SJSA1 (cell line): ENCODE results near the gene SRPX. TPM values are rescaled to one million over a fixed set of nuclear protein-coding genes. Genes with fewer than 3 reads are reported as not detected.

ENCODE experiments used
- DNase-seq, 2 experiments: peaks; one replicate each; pipeline ENCODE4 v3.0.0-alpha.2; 2015 to 2020; ENCODE audit warnings: low spot score in 2 of 2, low read depth in 1 of 2
- H3K27ac ChIP-seq: fragments of 250-450 bp; sonication (Bioruptor Pico); 2 replicates; pipeline ENCODE4 v1.5.1; 2020; ENCODE audit warnings: mild to moderate bottlenecking, moderate library complexity
- H3K27me3 ChIP-seq: fragments of 250-450 bp; sonication (Bioruptor Pico); replicated peaks from 2 replicates; pipeline ENCODE4 v1.5.1; 2020; ENCODE audit warnings: mild to moderate bottlenecking, moderate library complexity
- H3K36me3 ChIP-seq: fragments of 250-450 bp; sonication (Bioruptor Pico); 2 replicates; pipeline ENCODE4 v1.5.1; 2020; ENCODE audit warnings: mild to moderate bottlenecking
- H3K4me1 ChIP-seq: fragments of 250-450 bp; sonication (Bioruptor Pico); replicated peaks from 2 replicates; pipeline ENCODE4 v1.6.1; 2021; ENCODE audit warnings: mild to moderate bottlenecking
- H3K4me3 ChIP-seq: fragments of 250-450 bp; sonication (Bioruptor Pico); 2 replicates; pipeline ENCODE4 v1.5.1; 2020; ENCODE audit warnings: mild to moderate bottlenecking
- H3K9me3 ChIP-seq: fragments of 250-450 bp; sonication (Bioruptor Pico); replicated peaks from 2 replicates; pipeline ENCODE4 v1.5.1; 2020; ENCODE audit warnings: mild to moderate bottlenecking
- total RNA-seq: library from RNA; depleted of rRNA; stranded (reverse); fragments of >200 nt; shearing (Covaris generic); gene quantifications from 2 replicates; pipeline ENCODE4 v1.2.3, GENCODE V29; 2014; rRNA removed

SRPX gene, protein sequence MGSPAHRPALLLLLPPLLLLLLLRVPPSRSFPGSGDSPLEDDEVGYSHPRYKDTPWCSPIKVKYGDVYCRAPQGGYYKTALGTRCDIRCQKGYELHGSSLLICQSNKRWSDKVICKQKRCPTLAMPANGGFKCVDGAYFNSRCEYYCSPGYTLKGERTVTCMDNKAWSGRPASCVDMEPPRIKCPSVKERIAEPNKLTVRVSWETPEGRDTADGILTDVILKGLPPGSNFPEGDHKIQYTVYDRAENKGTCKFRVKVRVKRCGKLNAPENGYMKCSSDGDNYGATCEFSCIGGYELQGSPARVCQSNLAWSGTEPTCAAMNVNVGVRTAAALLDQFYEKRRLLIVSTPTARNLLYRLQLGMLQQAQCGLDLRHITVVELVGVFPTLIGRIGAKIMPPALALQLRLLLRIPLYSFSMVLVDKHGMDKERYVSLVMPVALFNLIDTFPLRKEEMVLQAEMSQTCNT
- 8.5 and 13.4 TPM in 2 replicates for total RNA-seq

DNA sequence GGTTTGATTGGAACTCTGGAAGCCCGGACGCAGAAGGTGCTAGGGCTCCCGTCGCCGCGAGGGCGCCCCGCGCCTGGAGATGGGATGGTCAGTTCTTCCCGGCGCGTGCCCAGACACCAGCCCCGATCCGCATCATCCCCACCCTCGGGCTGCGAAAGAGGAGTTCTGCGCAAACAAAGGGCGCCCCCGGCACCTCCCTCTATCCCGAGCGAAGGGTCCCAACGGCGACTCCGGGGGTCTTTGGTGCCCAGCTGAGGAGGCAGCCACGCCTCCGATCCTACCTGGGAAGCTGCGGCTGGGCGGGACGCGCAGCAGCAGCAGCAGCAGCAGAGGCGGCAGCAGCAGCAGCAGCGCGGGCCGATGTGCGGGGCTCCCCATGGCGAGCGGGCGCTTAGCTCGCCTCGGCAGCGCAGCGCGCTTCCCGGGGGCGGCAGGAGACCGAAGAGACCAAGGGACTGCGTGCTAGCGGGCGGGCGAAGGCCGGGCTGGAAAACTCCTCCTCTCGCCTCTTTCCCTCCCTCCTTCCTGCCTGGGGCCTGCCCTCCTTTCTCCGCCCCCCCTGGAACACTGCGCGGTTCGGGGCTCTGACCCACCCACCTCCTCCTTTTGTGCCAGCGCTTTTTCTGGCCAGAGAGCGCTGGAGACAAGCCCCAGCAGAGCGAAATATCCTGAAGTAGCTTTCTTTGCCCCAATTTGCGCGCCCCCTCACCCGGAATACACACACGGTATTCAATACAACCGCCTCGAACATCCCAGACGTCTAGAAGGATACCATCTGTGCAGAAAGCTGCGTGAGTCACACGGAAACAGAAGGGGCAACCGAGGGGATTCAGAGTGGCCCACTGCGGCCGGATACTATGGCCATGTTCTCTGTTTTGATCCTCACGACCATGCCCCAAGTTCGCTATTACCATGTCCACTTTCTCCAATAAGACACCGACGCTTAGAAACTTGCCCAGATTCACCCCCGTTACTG, at the start of gene SRPX:
TSS of gene SRPX (minus strand) at position 457 of the 976 bp plus-strand sequence. CDS start at position 378, 79 bp downstream.
- no peaks in the 10 kb centered on the region for H3K36me3 ChIP-seq
- no peak within 1 kb of the TSS for H3K27ac ChIP-seq
- H3K4me1 ChIP-seq, result peaks cover 6% of the 10 kb centered on the region; the same call in 1 of the 2 replicates
- no peak for DNase-seq
- H3K27me3 ChIP-seq, result no peaks in the 10 kb centered on the region
- H3K9me3 ChIP-seq, result no peaks in the 10 kb centered on the region
- H3K4me3 ChIP-seq, result peak within 1 kb of the TSS; percentile 41

- Histone ChIP-seq H3K9me3 (no peaks in the 10 kb centered on the region), H3K4me1 (no peaks in the 10 kb centered on the region), H3K27ac (no peak overlapping the region), H3K27me3 (no peaks in the 10 kb centered on the region), H3K4me3 (no peak overlapping the region), H3K36me3 (no peaks in the 10 kb centered on the region)
- no peak for DNase-seq
These were observed 47.3 kb upstream of the SRPX start for GRCh38 chrX:38268011-38268410.

GRCh38 chrX:38262715-38263620, 42.3 kb upstream of the SRPX start:
- no peaks in the 10 kb centered on the region for H3K9me3 ChIP-seq
- H3K4me1 ChIP-seq, result no peaks in the 10 kb centered on the region
- H3K4me3 ChIP-seq, result no peak overlapping the region
- DNase-seq, result no peak
- H3K27me3 ChIP-seq, result no peaks in the 10 kb centered on the region
- H3K27ac ChIP-seq, result no peak overlapping the region
- no peaks in the 10 kb centered on the region for H3K36me3 ChIP-seq

- no peaks in the 10 kb centered on the region for H3K27me3 ChIP-seq
- H3K9me3 ChIP-seq, result no peaks in the 10 kb centered on the region
- no peaks in the 10 kb centered on the region for H3K36me3 ChIP-seq
- H3K4me3 ChIP-seq, result no peak overlapping the region
- no peak for DNase-seq
- H3K27ac ChIP-seq, result no peak overlapping the region
- no peaks in the 10 kb centered on the region for H3K4me1 ChIP-seq
These were observed 39.6 kb upstream of the SRPX start for GRCh38 chrX:38260231-38260630.

GRCh38 chrX:38256019-38256418, 35.3 kb upstream of the SRPX start:
- no peak overlapping the region for H3K27ac ChIP-seq
- H3K27me3 ChIP-seq, result no peaks in the 10 kb centered on the region
- no peaks in the 10 kb centered on the region for H3K36me3 ChIP-seq
- no peak for DNase-seq
- H3K4me3 ChIP-seq, result no peak overlapping the region
- H3K4me1 ChIP-seq, result no peaks in the 10 kb centered on the region
- H3K9me3 ChIP-seq, result no peaks in the 10 kb centered on the region

DNA sequence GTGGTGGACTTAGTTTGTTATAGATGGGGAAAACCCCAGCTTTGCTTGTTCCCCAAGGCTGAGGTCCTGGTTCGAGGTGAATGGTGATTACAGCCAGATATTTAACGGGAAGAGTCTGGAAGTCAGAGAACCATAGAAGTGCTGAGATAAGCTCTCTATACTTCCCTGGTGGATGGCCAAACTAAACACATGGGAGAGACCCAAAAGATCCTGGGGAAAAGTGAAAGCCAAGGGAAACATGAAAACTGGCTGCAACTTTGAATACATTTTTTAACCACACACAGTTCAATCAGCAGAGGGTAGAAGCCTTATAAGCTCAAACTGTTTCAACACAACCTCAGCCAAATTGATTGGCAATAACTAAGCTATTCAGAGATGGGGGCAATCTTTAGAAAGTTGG, 29.3 kb upstream of the SRPX start:
- Histone ChIP-seq H3K36me3 (no peaks in the 10 kb centered on the region), H3K27me3 (no peaks in the 10 kb centered on the region), H3K4me3 (no peak overlapping the region), H3K27ac (no peak overlapping the region), H3K4me1 (no peaks in the 10 kb centered on the region), H3K9me3 (no peaks in the 10 kb centered on the region)
- DNase-seq, result no peak

DNA sequence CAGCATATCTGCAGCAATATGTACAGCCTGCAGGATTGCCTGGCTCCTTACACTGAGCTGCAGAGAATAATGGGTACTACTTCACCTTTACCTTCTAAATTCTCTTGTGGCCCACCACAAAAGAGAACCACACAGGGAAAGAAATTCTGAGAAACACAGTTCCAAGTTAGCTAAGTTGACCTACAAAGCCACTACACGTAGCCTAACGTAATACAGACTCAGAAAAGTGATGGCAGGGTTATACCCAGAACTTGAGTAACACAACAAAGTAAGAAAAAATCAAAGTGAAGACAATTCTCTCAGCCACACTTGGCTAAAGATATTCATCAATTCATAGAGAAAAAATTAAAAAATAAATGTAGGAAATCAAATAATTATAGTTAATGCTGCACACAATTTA, 26.4 kb upstream of the SRPX start:
- Histone ChIP-seq H3K9me3 (no peaks in the 10 kb centered on the region), H3K4me3 (no peak overlapping the region), H3K27ac (no peak overlapping the region), H3K36me3 (no peaks in the 10 kb centered on the region), H3K4me1 (no peaks in the 10 kb centered on the region), H3K27me3 (no peaks in the 10 kb centered on the region)
- DNase-seq, result no peak

- DNase-seq, result no peak
These were observed 19.9 kb upstream of the SRPX start for GRCh38 chrX:38240541-38240940.

DNA sequence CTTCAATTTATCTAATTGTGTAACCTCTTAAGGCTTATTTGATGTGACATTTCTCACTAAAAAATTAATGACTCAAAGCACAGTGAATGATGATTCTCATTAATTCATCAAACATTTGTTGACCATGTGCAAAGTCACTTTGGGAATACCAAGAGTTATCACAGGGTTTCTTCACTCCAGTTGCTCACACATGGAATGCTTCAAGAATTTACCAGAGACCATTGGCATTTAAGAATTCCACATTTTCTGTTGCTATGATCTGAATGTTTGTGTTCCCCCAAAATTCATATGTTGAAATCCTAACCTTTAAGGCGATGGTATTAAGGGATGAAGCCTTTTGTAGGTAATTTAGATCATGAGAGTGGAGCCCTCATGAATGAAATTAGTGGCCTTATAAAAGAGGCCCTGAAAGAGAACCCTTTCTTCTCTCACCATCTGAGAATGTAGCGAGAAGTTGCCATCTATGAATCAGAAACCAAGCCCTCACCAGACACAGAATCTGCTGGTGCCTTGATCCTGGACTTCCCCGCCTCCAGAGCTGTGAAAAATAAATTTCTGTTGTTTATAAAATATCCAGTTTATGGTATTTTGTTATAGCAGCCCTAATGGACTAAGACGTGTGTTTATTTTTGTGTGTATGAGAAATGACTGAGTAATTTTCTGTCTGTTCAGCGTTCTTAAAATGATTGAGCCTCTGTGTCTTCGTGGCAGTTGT, 16.4 kb upstream of the SRPX start:
- no peaks in the 10 kb centered on the region for H3K36me3 ChIP-seq
- no peak for DNase-seq
- H3K9me3 ChIP-seq, result no peaks in the 10 kb centered on the region
- no peaks in the 10 kb centered on the region for H3K27me3 ChIP-seq
- no peaks in the 10 kb centered on the region for H3K4me1 ChIP-seq
- H3K4me3 ChIP-seq, result no peak overlapping the region
- no peak overlapping the region for H3K27ac ChIP-seq

More at GRCh38 chrX:38240541-38240940, 19.9 kb upstream of the SRPX start:
- no peaks in the 10 kb centered on the region for H3K27me3 ChIP-seq
- H3K9me3 ChIP-seq, result no peaks in the 10 kb centered on the region
- H3K4me3 ChIP-seq, result no peak overlapping the region
- H3K4me1 ChIP-seq, result no peaks in the 10 kb centered on the region
- H3K36me3 ChIP-seq, result no peaks in the 10 kb centered on the region
- H3K27ac ChIP-seq, result no peak overlapping the region

- no peaks in the 10 kb centered on the region for H3K36me3 ChIP-seq
- no peaks in the 10 kb centered on the region for H3K27me3 ChIP-seq
- H3K27ac ChIP-seq, result no peak overlapping the region
- no peaks in the 10 kb centered on the region for H3K9me3 ChIP-seq
- H3K4me1 ChIP-seq, result no peaks in the 10 kb centered on the region
- no peak overlapping the region for H3K4me3 ChIP-seq
- peak in 1 of 2 experiments; percentile 3 for DNase-seq
These were observed 13.4 kb upstream of the SRPX start for GRCh38 chrX:38233891-38234667.

- H3K4me3 ChIP-seq, result no peak overlapping the region
- H3K9me3 ChIP-seq, result no peaks in the 10 kb centered on the region
- no peaks in the 10 kb centered on the region for H3K36me3 ChIP-seq
- no peak for DNase-seq
- H3K27me3 ChIP-seq, result no peaks in the 10 kb centered on the region
- H3K27ac ChIP-seq, result no peak overlapping the region
- no peaks in the 10 kb centered on the region for H3K4me1 ChIP-seq
These were observed 11.5 kb upstream of the SRPX start for GRCh38 chrX:38232079-38232686.

DNA sequence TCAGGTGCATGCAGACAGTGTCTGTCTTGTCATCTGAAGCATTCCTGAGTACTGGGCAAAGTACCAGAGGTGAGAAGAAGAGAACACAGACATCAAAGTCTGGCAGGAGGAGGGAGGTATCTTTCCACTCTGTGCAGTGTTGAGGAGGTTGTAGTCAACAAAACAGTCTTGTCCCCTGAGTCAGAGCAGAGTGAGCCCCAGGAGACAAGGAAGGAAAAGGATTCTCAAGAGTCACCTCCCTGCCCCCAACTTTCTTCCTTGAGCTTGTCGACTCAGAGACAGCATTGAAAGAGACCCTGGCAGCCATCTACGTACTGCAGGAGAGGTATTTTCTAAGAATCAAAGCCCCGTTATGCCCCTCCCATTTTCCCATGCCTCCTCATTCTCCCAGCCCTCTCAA, 4.4 kb upstream of the SRPX start:
- H3K36me3 ChIP-seq, result no peaks in the 10 kb centered on the region
- no peaks in the 10 kb centered on the region for H3K27me3 ChIP-seq
- peaks cover 3% of the 10 kb centered on the region; the same call in 1 of the 2 replicates for H3K4me1 ChIP-seq
- H3K27ac ChIP-seq, result no peak overlapping the region
- no peaks in the 10 kb centered on the region for H3K9me3 ChIP-seq
- DNase-seq, result no peak
- no peak overlapping the region for H3K4me3 ChIP-seq
